HEK293 (cell line): ENCODE measurements around the gene CASP8AP2.

Source experiments
- SETDB1 ChIP-seq: IDR thresholded peaks from one replicate; pipeline ENCODE4 v1.6.1; 2017; ENCODE audit warnings: mild to moderate bottlenecking, low read length, moderate library complexity, mixed read lengths; ENCODE audit not compliant: insufficient read length
- ZBTB17 ChIP-seq: fragments of 450-650 bp; formaldehyde crosslinking; IDR thresholded peaks from 2 replicates; pipeline ENCODE4 v1.5.1; 2016; ENCODE audit warnings: missing biosample characterization, missing genetic modification characterization
- ZNF174 ChIP-seq: fragments of 450-650 bp; formaldehyde crosslinking; IDR thresholded peaks from 2 replicates; pipeline ENCODE4 v1.5.0; 2017; ENCODE audit warnings: missing biosample characterization, mild to moderate bottlenecking, missing genetic modification characterization
- ZNF24 ChIP-seq: fragments of 450-650 bp; formaldehyde crosslinking; IDR thresholded peaks from 2 replicates; pipeline ENCODE4 v1.5.1; 2016; ENCODE audit warnings: missing biosample characterization, missing genetic modification characterization
- TF ChIP-seq, protein P1 (sequence below): fragments of 450-650 bp; formaldehyde crosslinking; IDR thresholded peaks from 2 replicates; pipeline ENCODE4 v1.5.1; 2017; ENCODE audit warnings: missing biosample characterization, mild to moderate bottlenecking, missing genetic modification characterization, moderate library complexity
- TF ChIP-seq, protein P2 (sequence below): fragments of 450-650 bp; formaldehyde crosslinking; IDR thresholded peaks from 2 replicates; pipeline ENCODE4 v1.5.1; 2016; ENCODE audit warnings: missing biosample characterization, missing genetic modification characterization
- TF ChIP-seq, protein P3 (sequence below): fragments of 450-650 bp; formaldehyde crosslinking; IDR thresholded peaks from 2 replicates; pipeline ENCODE4 v1.5.1; 2016; ENCODE audit warnings: missing biosample characterization, missing genetic modification characterization

DNA sequence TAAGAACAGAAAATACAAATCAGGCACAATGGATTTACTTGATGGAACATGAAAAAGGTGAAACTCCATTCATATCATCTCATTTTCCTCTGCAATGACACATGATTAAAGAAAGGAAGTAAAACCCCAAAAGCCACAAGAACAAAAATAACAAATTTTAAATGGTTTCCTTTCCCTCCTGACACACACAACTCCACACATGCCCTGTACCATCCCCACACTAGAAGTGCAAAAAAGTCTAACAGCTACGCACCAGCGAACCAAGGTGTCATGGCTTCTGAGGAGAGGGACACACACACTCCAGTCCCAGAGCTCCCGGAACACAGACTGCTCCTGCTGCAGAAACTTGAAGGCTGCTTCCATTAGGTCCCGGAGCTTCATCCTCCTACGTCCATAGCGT lies 35.4 kb upstream of the CASP8AP2 start:
- TF ChIP-seq, protein P1, sequence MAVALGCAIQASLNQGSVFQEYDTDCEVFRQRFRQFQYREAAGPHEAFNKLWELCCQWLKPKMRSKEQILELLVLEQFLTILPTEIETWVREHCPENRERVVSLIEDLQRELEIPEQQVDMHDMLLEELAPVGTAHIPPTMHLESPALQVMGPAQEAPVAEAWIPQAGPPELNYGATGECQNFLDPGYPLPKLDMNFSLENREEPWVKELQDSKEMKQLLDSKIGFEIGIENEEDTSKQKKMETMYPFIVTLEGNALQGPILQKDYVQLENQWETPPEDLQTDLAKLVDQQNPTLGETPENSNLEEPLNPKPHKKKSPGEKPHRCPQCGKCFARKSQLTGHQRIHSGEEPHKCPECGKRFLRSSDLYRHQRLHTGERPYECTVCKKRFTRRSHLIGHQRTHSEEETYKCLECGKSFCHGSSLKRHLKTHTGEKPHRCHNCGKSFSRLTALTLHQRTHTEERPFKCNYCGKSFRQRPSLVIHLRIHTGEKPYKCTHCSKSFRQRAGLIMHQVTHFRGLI (tag by site-specific recombination): no peak
- TF ChIP-seq, protein P2, sequence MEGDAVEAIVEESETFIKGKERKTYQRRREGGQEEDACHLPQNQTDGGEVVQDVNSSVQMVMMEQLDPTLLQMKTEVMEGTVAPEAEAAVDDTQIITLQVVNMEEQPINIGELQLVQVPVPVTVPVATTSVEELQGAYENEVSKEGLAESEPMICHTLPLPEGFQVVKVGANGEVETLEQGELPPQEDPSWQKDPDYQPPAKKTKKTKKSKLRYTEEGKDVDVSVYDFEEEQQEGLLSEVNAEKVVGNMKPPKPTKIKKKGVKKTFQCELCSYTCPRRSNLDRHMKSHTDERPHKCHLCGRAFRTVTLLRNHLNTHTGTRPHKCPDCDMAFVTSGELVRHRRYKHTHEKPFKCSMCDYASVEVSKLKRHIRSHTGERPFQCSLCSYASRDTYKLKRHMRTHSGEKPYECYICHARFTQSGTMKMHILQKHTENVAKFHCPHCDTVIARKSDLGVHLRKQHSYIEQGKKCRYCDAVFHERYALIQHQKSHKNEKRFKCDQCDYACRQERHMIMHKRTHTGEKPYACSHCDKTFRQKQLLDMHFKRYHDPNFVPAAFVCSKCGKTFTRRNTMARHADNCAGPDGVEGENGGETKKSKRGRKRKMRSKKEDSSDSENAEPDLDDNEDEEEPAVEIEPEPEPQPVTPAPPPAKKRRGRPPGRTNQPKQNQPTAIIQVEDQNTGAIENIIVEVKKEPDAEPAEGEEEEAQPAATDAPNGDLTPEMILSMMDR (tag by site-specific recombination): no peak
- no peak for TF ChIP-seq SETDB1
- TF ChIP-seq ZBTB17 (tag by site-specific recombination): no peak
- TF ChIP-seq ZNF174: no peak
- TF ChIP-seq, protein P3, sequence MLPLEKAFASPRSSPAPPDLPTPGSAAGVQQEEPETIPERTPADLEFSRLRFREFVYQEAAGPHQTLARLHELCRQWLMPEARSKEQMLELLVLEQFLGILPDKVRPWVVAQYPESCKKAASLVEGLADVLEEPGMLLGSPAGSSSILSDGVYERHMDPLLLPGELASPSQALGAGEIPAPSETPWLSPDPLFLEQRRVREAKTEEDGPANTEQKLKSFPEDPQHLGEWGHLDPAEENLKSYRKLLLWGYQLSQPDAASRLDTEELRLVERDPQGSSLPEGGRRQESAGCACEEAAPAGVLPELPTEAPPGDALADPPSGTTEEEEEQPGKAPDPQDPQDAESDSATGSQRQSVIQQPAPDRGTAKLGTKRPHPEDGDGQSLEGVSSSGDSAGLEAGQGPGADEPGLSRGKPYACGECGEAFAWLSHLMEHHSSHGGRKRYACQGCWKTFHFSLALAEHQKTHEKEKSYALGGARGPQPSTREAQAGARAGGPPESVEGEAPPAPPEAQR: no peak
- TF ChIP-seq ZNF24 (tag by site-specific recombination): no peak
